Calu3 (cell line): ENCODE data around the gene FAM204A. TPM values are rescaled to one million over a fixed set of nuclear protein-coding genes. Genes with fewer than 3 reads are reported as not detected.

Experiments
- BruUV-seq: library from RNA; stranded (reverse); fragments of 400-500 nt; replicated peaks from 2 replicates; lab custom pipeline; 2021; lab: Mats Ljungman, UMichigan
- CTCF ChIA-PET: fragments of 300-600 bp; sonication (Branson Sonifier 250); formaldehyde crosslinking; loops from one replicate; lab custom pipeline; 2022; ENCODE audit warnings: antibody characterized with exemption; lab: Charles Lee
- DNase-seq: peaks from one replicate; pipeline ENCODE4 v3.0.0; 2022
- H3K27ac Mint-ChIP-seq: one replicate; pipeline ENCODE4 v1.8.0; 2022; ENCODE audit warnings: mixed read lengths; ENCODE audit not compliant: unreplicated experiment
- H3K27me3 Mint-ChIP-seq: one replicate; pipeline ENCODE4 v1.8.0; 2022; ENCODE audit warnings: mixed read lengths; ENCODE audit not compliant: unreplicated experiment
- H3K36me3 Mint-ChIP-seq: one replicate; pipeline ENCODE4 v1.8.0; 2022; ENCODE audit warnings: mild to moderate bottlenecking, moderate library complexity, mixed read lengths; ENCODE audit not compliant: insufficient read depth, unreplicated experiment
- H3K4me1 Mint-ChIP-seq: one replicate; pipeline ENCODE4 v1.8.0; 2022; ENCODE audit warnings: mild to moderate bottlenecking, low read depth, mixed read lengths; ENCODE audit not compliant: unreplicated experiment
- H3K4me3 Mint-ChIP-seq: one replicate; pipeline ENCODE4 v1.8.0; 2022; ENCODE audit warnings: mild to moderate bottlenecking, low read depth, moderate library complexity, mixed read lengths; ENCODE audit not compliant: unreplicated experiment
- H3K9me3 Mint-ChIP-seq: one replicate; pipeline ENCODE4 v1.8.0; 2022; ENCODE audit warnings: low read depth, mixed read lengths; ENCODE audit not compliant: unreplicated experiment
- intact Hi-C: fragments of 100-400 bp; cut with micrococcal nuclease; formaldehyde crosslinking; loops from one replicate; pipeline ENCODE4 v1.10.0; 2022; ENCODE audit not compliant: unreplicated experiment
- total RNA-seq: library from RNA; stranded (reverse); gene quantifications from 2 replicates; pipeline ENCODE4 v1.2.3, GENCODE V29; 2022
- TF ChIP-seq, protein P1 (sequence below): fragments of 200-600 bp; IDR thresholded peaks from one replicate; pipeline ENCODE4 v1.8.0; 2022; ENCODE audit warnings: antibody characterized with exemption; ENCODE audit not compliant: unreplicated experiment

Gene FAM204A
- total RNA-seq, 1 experiment from 2014 or later = 34.0 TPM

DNA sequence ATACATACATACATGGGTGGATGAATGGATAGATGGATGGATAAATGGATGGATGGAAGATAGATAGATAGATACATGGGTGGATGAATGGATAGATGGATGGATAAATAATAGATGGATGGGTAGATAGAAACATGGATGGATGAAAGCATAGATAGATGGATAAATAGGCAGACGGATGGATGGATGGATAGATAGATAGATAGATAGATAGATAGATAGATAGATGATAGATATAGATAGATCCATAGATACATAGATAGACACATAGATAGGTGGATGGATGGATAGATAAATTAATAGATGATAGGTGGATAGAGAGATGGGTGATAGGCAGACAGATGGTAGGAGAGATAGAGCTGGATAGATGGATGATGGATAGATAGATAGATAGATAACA, 68.5 kb downstream of the FAM204A start:
- no peak for DNase-seq
- intact Hi-C loops = no loop called here
- H3K4me1 Mint-ChIP-seq = no peaks in the 10 kb centered on the region
- no peaks in the 10 kb centered on the region for H3K27me3 Mint-ChIP-seq
- H3K36me3 Mint-ChIP-seq = no peaks in the 10 kb centered on the region
- TF ChIP-seq, protein P1, sequence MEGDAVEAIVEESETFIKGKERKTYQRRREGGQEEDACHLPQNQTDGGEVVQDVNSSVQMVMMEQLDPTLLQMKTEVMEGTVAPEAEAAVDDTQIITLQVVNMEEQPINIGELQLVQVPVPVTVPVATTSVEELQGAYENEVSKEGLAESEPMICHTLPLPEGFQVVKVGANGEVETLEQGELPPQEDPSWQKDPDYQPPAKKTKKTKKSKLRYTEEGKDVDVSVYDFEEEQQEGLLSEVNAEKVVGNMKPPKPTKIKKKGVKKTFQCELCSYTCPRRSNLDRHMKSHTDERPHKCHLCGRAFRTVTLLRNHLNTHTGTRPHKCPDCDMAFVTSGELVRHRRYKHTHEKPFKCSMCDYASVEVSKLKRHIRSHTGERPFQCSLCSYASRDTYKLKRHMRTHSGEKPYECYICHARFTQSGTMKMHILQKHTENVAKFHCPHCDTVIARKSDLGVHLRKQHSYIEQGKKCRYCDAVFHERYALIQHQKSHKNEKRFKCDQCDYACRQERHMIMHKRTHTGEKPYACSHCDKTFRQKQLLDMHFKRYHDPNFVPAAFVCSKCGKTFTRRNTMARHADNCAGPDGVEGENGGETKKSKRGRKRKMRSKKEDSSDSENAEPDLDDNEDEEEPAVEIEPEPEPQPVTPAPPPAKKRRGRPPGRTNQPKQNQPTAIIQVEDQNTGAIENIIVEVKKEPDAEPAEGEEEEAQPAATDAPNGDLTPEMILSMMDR = no peak
- CTCF ChIA-PET = no interaction called here
- H3K4me3 Mint-ChIP-seq = no peak overlapping the region
- BruUV-seq = no TSS peak
- H3K9me3 Mint-ChIP-seq = no peaks in the 10 kb centered on the region
- no peak overlapping the region for H3K27ac Mint-ChIP-seq

DNA sequence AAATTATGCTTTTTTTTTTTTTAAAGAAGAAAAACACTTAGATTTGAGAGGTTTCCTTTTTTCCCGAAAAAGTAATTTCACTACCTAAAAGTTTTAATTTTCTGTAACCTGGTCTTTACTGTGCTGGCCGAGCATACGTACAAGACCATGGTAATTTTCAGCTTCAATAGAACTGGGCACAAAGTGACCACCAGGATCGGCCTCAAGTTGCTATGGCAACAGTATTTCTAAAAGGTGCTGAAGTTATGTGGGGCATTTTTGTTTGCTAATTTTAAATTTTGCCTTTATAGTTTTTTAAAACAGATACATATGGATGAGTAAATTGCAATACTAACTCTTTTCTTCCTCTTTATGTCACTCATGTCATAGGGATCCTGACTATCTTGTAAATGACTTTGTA, 69.4 kb downstream of the FAM204A start:
- H3K4me1 Mint-ChIP-seq = no peaks in the 10 kb centered on the region
- TF ChIP-seq, protein P1 = no peak
- CTCF ChIA-PET = no interaction called here
- H3K27me3 Mint-ChIP-seq = no peaks in the 10 kb centered on the region
- BruUV-seq = no TSS peak
- no peak overlapping the region for H3K27ac Mint-ChIP-seq
- no peaks in the 10 kb centered on the region for H3K9me3 Mint-ChIP-seq
- intact Hi-C loops = no loop called here
- no peaks in the 10 kb centered on the region for H3K36me3 Mint-ChIP-seq
- H3K4me3 Mint-ChIP-seq = no peak overlapping the region
- DNase-seq = no peak

DNA sequence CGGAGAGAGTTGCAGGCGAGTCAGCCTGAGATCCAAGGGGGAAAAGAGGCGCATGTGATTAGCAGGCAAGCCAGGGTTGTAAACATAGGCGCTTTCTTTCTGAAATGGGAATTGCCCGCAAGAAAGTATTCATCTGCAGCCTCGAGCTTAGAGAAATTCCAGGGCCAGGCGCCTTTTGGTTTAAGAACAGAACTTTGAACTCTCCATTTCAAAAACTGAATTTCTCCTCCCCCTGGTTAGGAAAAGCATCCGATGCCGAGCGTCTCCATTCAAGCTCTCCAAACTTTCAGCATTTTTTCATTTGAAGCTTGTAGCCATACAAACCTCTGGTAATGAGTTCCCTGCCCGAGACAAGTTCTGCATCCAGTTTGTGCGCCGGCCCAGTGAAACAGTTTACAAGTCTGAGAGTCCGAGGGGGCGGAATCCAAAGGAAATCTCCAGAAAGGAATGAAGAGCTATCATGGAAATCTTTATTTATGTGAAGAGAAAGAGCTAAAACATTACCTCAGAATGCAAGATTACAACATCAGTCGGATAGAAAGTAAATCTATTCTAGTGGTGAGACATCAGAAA, 69.9 kb downstream of the FAM204A start:
- no TSS peak for BruUV-seq
- Mint-ChIP-seq H3K27ac (no peak overlapping the region), H3K4me1 (no peaks in the 10 kb centered on the region), H3K36me3 (no peaks in the 10 kb centered on the region), H3K9me3 (no peaks in the 10 kb centered on the region), H3K4me3 (no peak overlapping the region), H3K27me3 (no peaks in the 10 kb centered on the region)
- TF ChIP-seq, protein P1 = no peak
- DNase-seq = no peak
- CTCF ChIA-PET = no interaction called here
- intact Hi-C loops = no loop called here

DNA sequence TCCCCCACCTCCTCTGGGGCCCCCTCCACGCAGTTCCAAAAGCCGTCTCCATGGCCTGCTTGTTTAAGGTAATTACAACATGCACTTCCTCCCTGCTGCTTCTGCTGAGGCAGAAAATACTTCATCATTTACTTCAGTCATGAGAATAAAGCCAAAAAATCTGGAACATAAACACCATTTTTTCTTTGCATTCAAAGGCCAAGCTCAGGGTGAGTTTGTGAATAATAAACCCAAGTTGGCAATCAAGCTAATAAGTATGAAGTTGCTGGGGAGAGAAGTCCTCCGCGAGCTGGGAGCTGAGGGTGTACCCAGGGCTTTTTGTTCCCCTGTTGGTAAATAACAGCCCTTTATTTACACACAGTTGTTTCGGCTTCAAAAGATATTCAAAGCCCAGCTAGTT, 70.5 kb downstream of the FAM204A start:
- CTCF ChIA-PET = interaction anchor here (0.6 kb wide), 1 partner anchor 67 kb away, joined by 3 read pairs; no protein-coding TSS in a partner anchor
- intact Hi-C loops = no loop called here
- Mint-ChIP-seq H3K4me3 (no peak overlapping the region), H3K9me3 (no peaks in the 10 kb centered on the region), H3K4me1 (no peaks in the 10 kb centered on the region), H3K27ac (no peak overlapping the region), H3K27me3 (no peaks in the 10 kb centered on the region), H3K36me3 (no peaks in the 10 kb centered on the region)
- TF ChIP-seq, protein P1 = no peak
- no TSS peak for BruUV-seq
- DNase-seq = no peak
